Kidney tubule cell (primary cell): ENCODE measurements around the gene NIF3L1.

ENCODE experiments used
- DNase-seq: peaks from one replicate; pipeline ENCODE4 v3.0.0-alpha.2; 2018; ENCODE audit warnings: low spot score

The NIF3L1 gene, protein sequence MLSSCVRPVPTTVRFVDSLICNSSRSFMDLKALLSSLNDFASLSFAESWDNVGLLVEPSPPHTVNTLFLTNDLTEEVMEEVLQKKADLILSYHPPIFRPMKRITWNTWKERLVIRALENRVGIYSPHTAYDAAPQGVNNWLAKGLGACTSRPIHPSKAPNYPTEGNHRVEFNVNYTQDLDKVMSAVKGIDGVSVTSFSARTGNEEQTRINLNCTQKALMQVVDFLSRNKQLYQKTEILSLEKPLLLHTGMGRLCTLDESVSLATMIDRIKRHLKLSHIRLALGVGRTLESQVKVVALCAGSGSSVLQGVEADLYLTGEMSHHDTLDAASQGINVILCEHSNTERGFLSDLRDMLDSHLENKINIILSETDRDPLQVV

DNA sequence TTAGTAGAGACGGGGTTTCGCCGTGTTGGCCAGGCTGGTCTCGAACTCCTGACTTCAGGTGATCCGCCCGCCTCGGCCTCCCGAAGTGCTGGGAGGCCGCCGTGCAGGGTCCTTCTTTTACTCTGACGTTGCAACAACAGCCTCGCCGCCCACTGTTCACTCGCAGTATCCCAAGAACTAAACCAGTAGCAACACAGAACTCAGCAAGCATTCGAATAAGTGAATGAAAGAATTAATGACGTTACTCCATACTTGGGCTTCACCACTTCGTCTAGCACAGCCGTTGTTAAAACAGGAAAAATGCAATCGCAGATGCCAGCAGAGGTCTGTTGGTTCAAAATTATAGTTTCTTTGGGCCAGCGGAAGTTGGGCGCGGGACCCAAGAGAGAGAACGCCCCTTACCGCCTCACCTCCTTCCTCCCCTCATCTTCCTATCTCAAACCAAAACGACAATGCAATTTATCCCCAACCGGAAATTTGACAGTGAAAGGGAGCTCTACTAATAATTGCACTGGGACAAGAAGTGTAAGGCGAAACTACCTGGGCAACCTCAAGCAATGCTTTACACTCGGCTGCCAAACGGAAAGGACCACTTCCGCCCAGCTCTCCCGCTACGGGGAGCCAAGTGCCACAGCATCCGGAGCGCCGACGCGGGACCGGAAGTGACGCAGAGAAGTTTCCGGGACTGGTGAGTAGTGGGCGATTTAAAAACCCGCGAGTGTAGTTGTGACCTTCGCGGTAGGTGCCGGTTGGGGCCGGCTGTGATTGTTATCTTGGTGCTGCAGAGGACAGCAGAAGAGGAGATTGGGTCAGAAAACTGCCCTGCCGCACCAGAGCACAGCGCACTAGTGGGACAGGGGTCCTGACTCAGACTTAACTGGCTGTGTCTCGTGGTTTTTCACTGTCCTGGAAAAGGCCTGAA lies at the start of gene NIF3L1, which contains the start of gene PPIL3:
TSS of gene NIF3L1 (plus strand) at position 668 of the 922 bp plus-strand sequence. CDS start 2,573 bp downstream, outside the sequence.
TSS of gene PPIL3 (minus strand) at position 374 of the 922 bp plus-strand sequence. CDS start 1,462 bp downstream, outside the sequence.
- peak; percentile 98 for DNase-seq

DNA sequence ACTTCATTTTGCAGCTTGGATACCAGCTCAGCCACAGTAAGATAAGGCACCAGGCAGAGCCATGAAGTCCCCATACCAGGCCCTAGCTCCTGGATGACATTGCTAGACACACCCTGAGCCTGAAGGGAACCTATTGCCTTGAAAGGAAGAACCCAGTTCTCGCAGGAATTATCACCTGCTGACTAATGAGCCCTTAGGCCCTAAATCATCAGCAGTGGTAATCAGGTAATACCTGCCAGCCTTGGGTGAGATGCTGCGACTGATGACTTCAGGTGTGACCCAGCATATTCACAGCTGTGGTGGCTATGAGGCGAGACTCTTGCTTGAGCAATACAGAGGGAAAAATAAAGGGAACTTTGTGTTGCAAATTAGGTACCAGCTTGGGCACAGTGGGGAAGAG lies 49.7 kb upstream of the NIF3L1 start:
- no peak for DNase-seq

DNA sequence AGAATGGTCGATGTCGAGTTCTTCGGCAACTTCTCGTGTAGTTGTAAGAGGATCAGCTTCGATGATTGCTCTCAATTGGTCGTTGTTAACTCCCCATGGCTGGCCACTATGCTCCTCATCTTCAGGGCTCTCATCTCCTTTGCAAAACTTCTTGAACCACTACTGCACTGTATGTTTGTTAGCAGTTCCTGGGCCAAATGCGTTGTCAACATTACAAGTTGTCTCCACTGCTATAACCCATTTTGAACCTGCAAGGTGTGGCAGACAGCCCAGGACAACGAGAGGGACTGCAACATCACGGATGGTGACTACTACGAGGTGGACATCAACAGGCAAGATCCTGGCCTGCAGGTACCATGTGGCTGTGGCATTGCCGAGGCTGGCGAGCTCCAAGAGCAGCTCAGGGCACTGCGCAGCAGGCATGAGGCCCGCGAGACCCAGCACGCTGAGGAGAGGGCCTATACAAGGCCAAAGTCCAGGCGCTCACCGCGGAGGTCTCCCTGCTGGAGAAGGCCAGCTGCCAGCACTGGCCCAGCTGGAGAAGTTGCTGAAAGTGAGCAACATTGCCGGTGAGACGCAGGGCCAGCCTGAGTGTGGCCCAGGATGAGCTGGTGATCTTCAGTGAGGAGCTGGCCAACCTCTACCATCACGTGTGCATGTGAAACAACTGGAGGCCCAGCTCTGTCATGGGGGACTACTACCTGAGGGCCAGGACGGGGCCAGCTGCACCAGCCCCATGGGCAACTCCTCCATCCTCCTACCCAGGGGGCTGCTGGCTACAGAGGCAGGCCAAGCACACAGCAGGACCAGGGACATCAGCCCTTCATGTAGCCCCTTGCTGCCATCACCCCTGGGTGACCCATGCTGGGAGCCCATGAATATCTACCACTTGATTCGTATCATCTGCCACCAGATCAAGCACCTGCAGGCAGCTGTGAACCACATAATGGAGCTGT lies 44.9 kb upstream of the NIF3L1 start:
- DNase-seq, result no peak

DNA sequence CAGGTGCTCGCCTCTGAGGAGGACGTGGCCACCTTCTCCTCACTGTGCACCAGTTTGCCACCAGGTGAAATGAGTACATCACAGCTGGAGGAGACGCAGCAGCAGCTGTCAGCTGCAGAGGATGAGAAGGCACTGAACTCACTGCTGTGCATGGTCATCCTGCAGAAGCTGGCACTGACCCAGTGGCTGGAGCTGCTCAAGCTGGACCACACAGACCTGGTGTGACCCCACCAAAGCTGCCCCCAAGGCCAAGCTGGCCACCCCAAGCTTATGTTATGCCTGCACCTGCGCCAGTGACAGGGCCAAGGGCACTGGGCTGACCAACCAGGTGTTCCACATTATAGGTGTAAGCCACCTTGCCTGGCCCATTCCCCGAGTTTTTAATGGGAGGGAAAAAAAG lies 44.0 kb upstream of the NIF3L1 start:
- DNase-seq, result no peak

DNA sequence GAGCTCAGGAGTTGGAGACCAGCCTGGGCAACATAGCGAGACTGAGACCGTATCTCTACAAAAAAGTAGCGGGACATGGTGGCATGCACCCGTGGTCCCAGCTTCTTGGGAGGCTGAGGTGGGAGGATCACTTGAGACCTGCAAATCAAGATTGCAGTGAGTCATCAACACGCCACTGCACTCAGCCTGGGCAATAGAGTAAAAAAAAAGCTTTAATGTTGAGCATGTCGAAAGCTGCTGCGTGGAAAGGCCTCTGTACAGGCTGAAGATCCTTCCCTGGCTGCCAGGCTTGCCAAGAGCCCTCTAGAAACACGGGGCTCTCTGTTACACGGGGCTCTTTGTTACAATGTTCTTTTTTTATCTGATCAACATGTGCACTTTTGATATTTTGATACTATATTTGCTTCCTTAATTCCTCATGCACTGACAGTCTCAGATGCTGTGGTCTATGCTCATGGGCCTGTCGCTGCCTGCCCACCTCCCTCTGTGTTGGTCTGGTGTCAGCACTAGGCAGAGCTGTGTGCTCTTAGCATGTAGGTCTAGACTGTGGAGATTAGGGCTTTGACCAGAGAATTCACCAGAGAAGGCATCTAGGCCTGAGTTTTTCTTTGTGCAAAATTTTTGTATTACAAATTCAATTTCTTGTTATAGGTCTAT lies 43.4 kb upstream of the NIF3L1 start:
- DNase-seq, result no peak

DNA sequence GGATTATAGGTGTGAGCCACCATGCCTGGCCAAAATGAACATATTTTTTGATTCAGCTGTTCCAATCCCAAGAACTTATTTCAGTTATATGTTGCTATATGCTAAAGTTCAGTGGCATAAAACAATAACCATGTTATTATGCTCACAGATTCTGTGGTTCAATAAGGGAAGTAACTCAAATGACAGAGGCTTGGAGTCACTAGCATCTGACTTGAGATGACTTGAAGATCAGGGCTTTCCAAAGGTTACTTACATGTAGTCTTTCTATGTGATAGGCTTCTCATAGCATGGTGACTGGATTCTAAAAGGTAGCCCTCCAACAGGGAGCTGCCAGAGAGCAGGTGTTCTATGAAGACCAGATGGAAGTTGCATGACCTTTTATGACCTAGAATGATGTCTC lies 41.9 kb upstream of the NIF3L1 start:
- DNase-seq, result no peak

DNA sequence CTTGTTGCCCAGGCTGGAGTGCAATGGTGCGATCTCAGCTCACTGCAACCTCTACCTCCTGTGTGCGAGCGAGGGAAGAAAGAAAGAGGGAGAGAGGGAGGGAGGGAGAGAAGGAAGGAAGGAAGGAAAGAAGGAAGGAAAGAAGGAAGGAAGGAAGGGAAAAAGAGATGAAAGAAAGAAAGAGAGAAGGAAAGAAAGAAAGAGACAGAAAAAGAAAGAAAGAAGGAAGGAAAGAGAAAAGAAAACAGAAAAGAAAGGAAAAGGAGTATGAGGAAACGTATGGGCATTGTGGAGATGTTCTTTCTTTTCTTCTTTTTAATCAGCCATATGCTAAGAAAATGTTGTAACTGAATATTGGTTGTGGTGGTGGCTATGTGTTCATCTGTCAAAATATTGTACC lies 41.2 kb upstream of the NIF3L1 start:
- no peak for DNase-seq

DNA sequence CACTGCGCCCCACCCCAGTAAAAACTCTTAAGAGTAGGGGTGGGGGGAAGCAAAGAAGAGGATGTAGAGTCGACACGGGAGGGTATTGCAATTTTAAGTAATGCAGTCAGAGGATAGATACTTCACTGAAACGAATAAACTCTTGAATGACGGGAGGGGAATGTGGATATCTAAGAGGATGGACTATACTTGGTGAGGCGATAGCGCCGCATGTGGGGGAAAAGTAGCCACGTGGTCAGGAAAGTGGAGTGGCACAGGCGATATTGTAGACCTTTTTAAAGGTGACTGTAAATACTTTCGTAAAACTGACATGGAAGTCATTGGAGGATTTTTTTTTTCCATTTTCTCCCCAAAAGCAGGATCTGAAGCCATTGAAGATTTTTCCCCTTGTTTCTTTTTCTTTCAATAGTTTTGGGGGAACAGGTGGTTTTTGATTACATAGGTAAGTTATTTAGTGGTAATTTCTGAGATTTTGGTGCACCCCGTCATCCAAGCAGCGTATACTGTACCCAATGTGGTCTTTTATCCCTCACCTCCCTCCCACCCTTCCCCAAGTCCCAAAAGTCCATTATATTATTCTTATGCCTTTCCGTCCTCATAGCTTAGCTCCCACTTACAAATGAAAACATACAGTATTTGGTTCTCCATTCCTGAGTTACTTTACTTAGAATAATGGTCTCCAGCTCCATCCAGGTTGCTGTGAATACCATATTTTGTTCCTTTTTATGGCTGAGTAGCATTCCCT lies 38.5 kb upstream of the NIF3L1 start:
- no peak for DNase-seq

DNA sequence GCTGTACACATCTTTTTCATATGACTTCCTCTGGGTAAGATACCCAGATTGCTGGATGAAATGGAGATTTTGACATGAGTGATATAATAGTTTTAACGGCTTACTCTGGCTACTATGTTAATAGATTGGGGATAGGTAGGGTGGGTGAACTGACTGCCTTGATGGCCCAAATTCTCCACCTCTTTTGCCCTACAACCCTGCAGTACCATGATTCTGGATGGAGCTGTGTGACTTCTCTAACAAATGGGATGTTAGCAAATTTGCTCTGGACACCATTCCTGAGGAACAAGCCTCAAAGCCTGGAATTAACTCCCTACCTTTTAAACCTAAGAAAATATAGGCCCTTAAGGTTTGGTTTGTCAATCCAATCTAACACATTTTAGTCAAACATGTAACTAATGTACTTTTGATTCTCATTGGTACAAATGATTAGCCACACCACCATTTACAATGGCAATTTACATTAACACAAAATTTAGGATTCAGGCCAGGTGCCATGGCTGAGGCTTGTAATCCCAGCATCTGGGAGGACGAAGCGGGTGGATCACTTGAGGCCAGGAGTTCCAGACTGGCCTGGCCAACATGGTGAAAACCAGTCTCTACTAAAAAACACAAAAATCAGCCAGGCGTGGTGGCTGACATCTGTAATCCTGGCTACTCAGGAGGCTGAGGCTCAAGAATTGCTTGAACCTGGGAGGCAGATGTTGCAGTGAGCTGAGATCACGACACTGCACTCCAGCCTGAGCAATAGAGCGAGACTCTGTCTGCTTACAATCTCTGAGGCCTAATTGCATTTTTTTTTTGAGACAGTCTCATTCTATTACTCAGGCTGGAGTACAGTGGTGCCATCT lies 37.5 kb upstream of the NIF3L1 start:
- no peak for DNase-seq

DNA sequence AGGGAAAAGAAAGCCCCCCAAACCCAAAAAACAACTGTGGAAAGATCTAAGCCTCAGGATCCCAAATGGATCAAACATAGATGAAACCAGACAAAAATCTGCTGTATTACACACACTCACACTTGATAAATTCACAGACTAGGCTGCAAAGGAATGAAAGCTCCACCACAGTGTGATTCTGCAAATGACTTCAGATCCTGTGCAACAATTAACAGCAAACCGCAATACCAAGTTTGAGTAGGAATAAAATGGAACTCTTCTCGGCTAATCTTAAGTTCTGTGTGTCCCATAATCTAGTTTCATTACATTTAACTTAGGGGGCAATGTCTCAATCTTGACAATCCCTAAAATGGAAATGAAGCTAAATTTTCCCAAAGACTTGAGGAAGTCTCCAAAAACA lies 36.6 kb upstream of the NIF3L1 start:
- no peak for DNase-seq

DNA sequence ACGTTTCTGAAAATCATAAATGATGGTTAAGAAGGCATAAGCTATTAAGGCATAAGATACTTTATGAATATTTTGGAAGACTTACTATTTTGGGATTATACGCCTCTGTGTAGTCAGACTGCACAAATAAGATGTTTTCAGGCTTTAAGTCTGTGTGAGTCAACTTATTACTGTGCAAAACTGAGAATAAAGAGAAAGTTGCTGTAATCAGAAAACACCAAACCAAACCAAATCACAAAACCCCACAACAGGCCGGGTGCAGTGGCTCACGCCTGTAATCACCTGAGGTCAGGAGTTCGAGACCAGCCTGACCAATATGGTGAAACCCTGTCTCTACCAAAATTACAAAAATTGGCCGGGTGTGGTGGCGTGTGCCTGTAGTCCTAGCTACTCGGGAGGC lies 32.4 kb upstream of the NIF3L1 start:
- no peak for DNase-seq

DNA sequence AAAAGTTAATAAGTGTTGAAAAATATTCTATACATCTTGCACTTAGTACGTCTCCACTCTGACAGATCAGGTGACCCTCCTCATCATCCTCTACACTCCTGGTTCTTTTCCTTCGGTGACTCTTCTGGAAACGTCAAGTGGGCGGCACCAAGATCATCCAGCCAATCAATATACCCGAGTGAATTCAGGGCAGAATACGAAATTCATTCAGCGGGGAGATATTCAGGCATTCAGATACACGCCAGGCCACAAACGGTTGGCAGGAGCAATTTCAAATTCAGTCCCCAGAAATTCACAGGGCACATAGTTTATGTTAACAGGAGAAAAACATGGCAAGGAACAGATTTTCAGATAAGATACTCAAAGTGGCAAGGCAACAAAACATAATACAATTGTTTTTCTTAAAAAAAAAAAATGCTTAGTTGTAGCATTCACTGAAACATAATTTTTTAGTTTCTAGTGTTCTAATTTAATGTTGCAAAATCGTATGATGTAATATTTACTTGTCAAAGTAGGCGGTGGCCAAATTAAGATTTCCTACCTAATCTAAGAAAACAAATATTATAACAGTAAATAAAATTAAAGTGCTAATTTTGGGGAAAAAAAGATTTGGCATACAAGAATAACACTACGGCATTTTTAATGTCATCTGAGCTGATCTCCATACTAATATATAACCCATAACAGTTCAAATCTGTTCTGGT lies 28.9 kb upstream of the NIF3L1 start:
- DNase-seq, result peak; percentile 48

DNA sequence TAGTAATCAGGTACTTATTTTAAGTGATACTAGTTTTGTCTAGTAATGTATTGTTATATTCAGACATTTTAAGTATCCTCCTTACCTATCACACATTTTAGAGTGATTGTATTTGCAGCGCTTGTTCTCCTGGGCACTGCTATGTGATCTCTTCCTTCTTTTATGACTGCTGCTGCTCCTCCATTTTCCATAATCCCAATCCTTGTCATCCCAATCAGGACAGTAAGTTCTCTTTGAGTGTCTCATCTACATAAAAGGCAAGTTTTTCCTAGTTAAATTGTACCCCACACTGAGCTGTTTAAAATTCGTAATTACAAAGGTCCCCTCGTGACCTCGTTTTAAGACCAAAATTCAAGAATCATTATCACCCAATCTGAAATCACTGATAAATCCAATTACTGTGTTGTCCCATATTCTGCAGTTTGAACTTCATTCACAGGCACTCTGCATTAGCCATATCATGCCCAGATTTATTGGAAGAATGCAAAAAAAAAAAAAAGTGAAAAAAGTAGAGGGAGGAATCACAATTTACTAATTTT lies 27.5 kb upstream of the NIF3L1 start:
- DNase-seq, result no peak

DNA sequence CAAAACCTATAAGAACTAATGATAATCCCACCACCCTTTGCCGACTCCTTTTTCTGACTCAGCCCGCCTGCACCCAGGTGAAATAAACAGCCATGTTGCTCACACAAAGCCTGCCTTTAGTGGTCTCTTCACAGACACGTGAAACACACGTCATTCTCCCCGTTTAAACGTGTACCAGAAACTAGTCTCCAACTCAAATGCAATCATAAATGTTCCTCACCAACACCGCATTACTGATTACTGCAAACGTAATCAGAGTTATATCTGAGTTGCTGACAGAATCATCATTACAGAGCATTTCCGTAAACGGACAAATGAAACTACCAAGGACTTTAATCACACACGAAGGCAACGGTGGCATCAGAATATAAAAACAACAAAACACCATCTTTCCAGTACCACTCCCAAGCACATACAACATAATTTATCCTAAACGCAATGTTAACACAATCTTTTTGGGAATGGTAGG lies 26.6 kb upstream of the NIF3L1 start:
- peak; percentile 73 for DNase-seq

DNA sequence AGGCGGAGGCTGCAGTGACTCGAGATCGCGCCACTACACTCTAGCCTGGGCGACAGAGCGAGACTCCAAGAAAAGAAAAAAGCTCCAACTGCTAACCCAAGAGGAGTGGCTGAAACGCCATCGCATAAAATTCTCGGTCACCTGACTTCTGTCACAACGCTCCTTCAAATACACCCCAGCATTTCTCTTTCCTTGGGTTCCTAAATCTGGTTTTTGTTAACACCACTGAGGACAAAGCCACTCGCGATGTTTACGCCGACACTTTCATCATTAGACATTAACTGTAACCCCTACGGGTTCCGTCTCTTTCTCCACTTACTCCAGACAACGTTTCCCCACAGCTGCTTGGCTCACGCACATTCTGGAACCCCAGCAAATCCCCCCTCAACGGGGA lies 25.4 kb upstream of the NIF3L1 start:
- peak; percentile 32 for DNase-seq

DNA sequence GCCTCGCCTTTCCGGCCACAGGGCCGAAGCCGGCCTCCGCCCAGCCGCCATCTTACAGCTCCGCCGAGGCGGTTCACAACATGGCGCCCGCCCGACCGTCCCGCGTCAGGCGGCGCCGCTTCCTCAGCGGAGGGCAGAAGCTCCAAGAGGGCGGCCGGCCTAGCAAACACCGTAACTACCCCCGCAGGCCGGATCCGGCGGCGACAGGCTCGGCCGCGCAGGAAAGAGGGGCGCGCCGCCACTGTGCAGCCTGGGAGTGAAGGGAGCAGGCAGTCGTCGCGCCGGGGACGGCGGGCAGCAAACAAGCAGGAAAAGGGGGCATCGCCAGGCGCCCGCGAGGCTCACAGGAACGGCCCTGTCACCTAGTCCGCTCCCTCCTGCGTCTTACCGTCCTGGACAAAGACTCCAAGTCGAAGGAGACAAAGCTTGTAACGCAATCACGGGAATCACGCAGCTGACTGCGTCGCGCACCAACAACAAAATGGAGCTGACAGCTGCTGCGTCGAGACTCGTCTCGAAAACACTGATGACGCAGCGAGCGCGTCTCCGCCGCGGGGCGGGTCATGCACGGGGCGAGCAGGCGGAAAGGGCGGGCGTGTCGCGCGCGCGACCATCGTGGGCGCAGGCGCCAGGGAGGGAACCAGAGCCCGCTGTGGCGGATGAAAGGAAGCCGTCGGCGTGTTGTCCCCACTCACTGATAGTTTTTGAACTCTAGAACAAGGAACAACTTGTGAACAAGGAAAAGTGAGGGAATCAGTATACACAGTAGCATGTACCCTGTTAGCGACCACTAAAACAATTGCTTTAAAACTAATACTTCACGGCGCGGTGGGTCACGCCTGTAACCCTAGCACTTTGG lies 24.8 kb upstream of the NIF3L1 start, which contains the start of gene CLK1:
TSS of gene CLK1 (minus strand) at position 483 of the 859 bp plus-strand sequence. CDS start 2,796 bp downstream, outside the sequence.
- DNase-seq, result peak; percentile 93

DNA sequence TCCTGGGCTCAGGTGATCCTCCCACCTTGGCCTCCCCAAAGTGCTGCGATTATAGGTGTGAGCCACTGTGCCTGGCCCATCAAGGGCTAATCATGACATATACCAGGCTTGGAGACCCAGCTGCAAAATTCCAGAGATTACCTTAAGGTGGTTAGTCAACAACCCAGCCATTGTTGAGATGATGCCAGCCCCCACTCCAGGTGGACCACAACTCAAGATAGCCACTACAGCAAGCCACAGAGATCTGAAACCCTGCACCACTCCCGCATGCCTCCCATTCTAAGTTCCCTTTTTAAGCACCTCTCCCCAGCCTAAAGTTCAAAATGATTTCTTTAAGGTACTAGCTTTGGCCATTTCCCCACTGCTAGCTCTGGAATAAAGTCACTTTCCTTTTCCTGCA lies 20.2 kb upstream of the NIF3L1 start:
- no peak for DNase-seq
